ENCODE data around the gene BAZ1A.
"Not testable (repeated sequence)": the region's sequence is repeated elsewhere in the genome, so short reads cannot be mapped to it uniquely, and the experiment has no call there.

BAZ1A gene

GRCh38 chr14:34742270-34743115 is 132.7 kb downstream of the BAZ1A start:
- H2BK120ac ChIP-seq (ENCODE audit: low read depth, low read length): no peak overlapping the region
- no peaks in the 10 kb centered on the region for H3K36me3 ChIP-seq (ENCODE audit: control insufficient read depth, insufficient read depth, low read length)
- no peak overlapping the region for H3K4ac ChIP-seq (ENCODE audit: low read depth, low read length)
- H3K4me1 ChIP-seq (ENCODE audit: control insufficient read depth, low read depth, low read length): no peaks in the 10 kb centered on the region
- H3K23ac ChIP-seq (ENCODE audit: low read length): no peak overlapping the region
- no peak overlapping the region for H3K56ac ChIP-seq (ENCODE audit: low read length)
- no peaks in the 10 kb centered on the region for H3K79me1 ChIP-seq (ENCODE audit: low read length)
- no peak overlapping the region for H3K9ac ChIP-seq (ENCODE audit: low read length)
- DNase-seq: no peak
- no peak overlapping the region for H2BK15ac ChIP-seq (replicated peaks; ENCODE audit: low read depth)
- no peak overlapping the region for H2BK5ac ChIP-seq (ENCODE audit: low read length)
- H3K27ac ChIP-seq (ENCODE audit: low read depth, low read length): no peak overlapping the region
- H4K5ac ChIP-seq (ENCODE audit: low read length): no peak overlapping the region
- H3K79me2 ChIP-seq (ENCODE audit: control insufficient read depth, insufficient read depth, low read length): no peaks in the 10 kb centered on the region
- H3K4me2 ChIP-seq (ENCODE audit: low read length): no peak overlapping the region
- H4K8ac ChIP-seq (ENCODE audit: low read depth, low read length): no peak overlapping the region
- no peak overlapping the region for H2AK5ac ChIP-seq (ENCODE audit: low read length)
- WGBS (ENCODE audit: extremely low coverage, insufficient coverage, low lambda C conversion rate): no CpG with 5 or more reads among the region's 8 CpGs
- H3K4me3 ChIP-seq (ENCODE audit: low read length): no peak overlapping the region
- H3K18ac ChIP-seq (ENCODE audit: low read length): no peak overlapping the region
- no peaks in the 10 kb centered on the region for H3K27me3 ChIP-seq (ENCODE audit: insufficient read depth, low read length, poor library complexity)

DNA sequence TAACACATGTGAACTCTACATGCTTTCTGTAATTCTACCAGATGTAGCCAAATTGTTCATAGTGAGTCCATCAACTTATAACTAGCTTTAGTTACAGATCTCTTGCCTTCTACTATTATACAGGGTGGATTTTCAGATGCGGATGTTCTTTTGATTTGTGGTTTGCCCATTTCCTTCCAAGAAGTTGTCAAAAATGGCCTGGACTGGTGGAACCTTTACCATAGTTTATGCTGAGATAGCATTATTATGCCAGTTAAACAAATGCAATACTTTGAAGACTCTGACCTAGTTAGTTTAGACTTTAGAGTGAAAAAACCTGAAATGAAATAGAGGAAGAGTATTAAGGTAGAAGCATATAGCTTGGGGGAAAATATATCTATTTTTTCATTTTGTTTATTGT is 133.3 kb downstream of the BAZ1A start:
- no peaks in the 10 kb centered on the region for H3K36me3 ChIP-seq (ENCODE audit: control insufficient read depth, insufficient read depth, low read length)
- no peaks in the 10 kb centered on the region for H3K79me1 ChIP-seq (ENCODE audit: low read length)
- H3K4me1 ChIP-seq (ENCODE audit: control insufficient read depth, low read depth, low read length): no peaks in the 10 kb centered on the region
- no peak overlapping the region for H3K4me3 ChIP-seq (ENCODE audit: low read length)
- no peak overlapping the region for H3K18ac ChIP-seq (ENCODE audit: low read length)
- no peak overlapping the region for H2BK15ac ChIP-seq (replicated peaks; ENCODE audit: low read depth)
- no CpG with 5 or more reads among the region's 1 CpG for WGBS (ENCODE audit: extremely low coverage, insufficient coverage, low lambda C conversion rate)
- no peak overlapping the region for H4K8ac ChIP-seq (ENCODE audit: low read depth, low read length)
- no peak overlapping the region for H3K9ac ChIP-seq (ENCODE audit: low read length)
- no peaks in the 10 kb centered on the region for H3K79me2 ChIP-seq (ENCODE audit: control insufficient read depth, insufficient read depth, low read length)
- no peak for DNase-seq
- H2BK5ac ChIP-seq (ENCODE audit: low read length): no peak overlapping the region
- H3K56ac ChIP-seq (ENCODE audit: low read length): no peak overlapping the region
- H3K27me3 ChIP-seq (ENCODE audit: insufficient read depth, low read length, poor library complexity): no peaks in the 10 kb centered on the region
- no peak overlapping the region for H2BK120ac ChIP-seq (ENCODE audit: low read depth, low read length)
- H3K4me2 ChIP-seq (ENCODE audit: low read length): no peak overlapping the region
- H4K5ac ChIP-seq (ENCODE audit: low read length): no peak overlapping the region
- H2AK5ac ChIP-seq (ENCODE audit: low read length): no peak overlapping the region
- no peak overlapping the region for H3K4ac ChIP-seq (ENCODE audit: low read depth, low read length)
- no peak overlapping the region for H3K27ac ChIP-seq (ENCODE audit: low read depth, low read length)
- H3K23ac ChIP-seq (ENCODE audit: low read length): no peak overlapping the region

DNA sequence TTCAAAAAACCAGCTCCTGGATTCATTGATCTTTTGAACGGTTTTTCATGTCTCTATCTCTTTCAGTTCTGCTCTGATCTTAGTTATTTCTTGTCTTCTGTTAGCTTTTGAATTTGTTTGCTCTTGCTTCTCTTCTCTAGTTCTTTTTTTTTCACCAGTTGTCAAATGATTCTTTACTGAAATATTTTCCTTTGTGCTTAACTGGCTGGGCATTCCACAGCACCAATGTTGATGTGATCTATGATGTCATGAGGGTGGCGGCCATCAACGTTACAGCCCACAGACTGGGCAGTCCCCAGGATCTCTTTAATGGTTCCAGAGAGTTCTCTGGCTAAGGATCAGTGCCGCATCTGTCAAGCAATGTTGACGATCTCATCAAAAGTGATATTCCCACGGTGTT is 135.0 kb downstream of the BAZ1A start:
- H2BK15ac ChIP-seq (replicated peaks; ENCODE audit: low read depth); H3K23ac ChIP-seq (ENCODE audit: low read length); H3K18ac ChIP-seq (ENCODE audit: low read length); H2BK120ac ChIP-seq (ENCODE audit: low read depth, low read length); H3K27me3 ChIP-seq (ENCODE audit: insufficient read depth, low read length, poor library complexity); H2BK5ac ChIP-seq (ENCODE audit: low read length); H2AK5ac ChIP-seq (ENCODE audit: low read length); H3K79me2 ChIP-seq (ENCODE audit: control insufficient read depth, insufficient read depth, low read length); H3K79me1 ChIP-seq (ENCODE audit: low read length); H3K9ac ChIP-seq (ENCODE audit: low read length); H3K4me1 ChIP-seq (ENCODE audit: control insufficient read depth, low read depth, low read length); H3K56ac ChIP-seq (ENCODE audit: low read length); H3K4me3 ChIP-seq (ENCODE audit: low read length); H4K5ac ChIP-seq (ENCODE audit: low read length); H3K27ac ChIP-seq (ENCODE audit: low read depth, low read length); H3K4me2 ChIP-seq (ENCODE audit: low read length); H4K8ac ChIP-seq (ENCODE audit: low read depth, low read length); DNase-seq; H3K36me3 ChIP-seq (ENCODE audit: control insufficient read depth, insufficient read depth, low read length); H3K4ac ChIP-seq (ENCODE audit: low read depth, low read length): not testable (repeated sequence)
- no CpG with 5 or more reads among the region's 6 CpGs for WGBS (ENCODE audit: extremely low coverage, insufficient coverage, low lambda C conversion rate)

GRCh38 chr14:34737079-34737478 is 138.1 kb downstream of the BAZ1A start:
- not testable (repeated sequence) for H2BK5ac ChIP-seq (ENCODE audit: low read length); H3K36me3 ChIP-seq (ENCODE audit: control insufficient read depth, insufficient read depth, low read length); H3K27me3 ChIP-seq (ENCODE audit: insufficient read depth, low read length, poor library complexity); H3K4me2 ChIP-seq (ENCODE audit: low read length); DNase-seq; H3K27ac ChIP-seq (ENCODE audit: low read depth, low read length); H3K9ac ChIP-seq (ENCODE audit: low read length); H4K5ac ChIP-seq (ENCODE audit: low read length); H3K23ac ChIP-seq (ENCODE audit: low read length); H3K4ac ChIP-seq (ENCODE audit: low read depth, low read length); H3K79me2 ChIP-seq (ENCODE audit: control insufficient read depth, insufficient read depth, low read length); H2BK120ac ChIP-seq (ENCODE audit: low read depth, low read length); H3K79me1 ChIP-seq (ENCODE audit: low read length); H3K4me3 ChIP-seq (ENCODE audit: low read length); H3K4me1 ChIP-seq (ENCODE audit: control insufficient read depth, low read depth, low read length); H4K8ac ChIP-seq (ENCODE audit: low read depth, low read length); H3K56ac ChIP-seq (ENCODE audit: low read length); H2BK15ac ChIP-seq (replicated peaks; ENCODE audit: low read depth); H2AK5ac ChIP-seq (ENCODE audit: low read length); H3K18ac ChIP-seq (ENCODE audit: low read length)
- WGBS (ENCODE audit: extremely low coverage, insufficient coverage, low lambda C conversion rate): no CpG with 5 or more reads among the region's 4 CpGs

DNA sequence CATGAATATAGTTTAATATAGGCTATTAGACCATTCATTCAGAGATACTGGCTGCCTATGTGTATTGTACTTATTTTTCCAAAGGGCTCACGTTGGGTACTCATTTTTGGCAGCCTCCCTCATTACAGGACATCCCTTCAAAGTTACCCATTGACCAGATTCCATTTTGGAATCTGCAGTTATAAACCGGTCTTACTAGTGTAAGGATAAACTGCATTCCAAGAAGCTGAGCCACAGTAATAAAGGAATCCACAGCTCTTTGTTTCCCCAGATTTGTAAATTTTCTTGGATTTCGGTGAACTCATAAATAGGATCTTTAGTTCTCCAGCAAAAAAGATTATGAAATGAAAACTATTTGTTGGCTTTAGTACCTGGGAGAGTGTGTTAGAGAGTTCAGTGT is 141.9 kb downstream of the BAZ1A start:
- H3K36me3 ChIP-seq (ENCODE audit: control insufficient read depth, insufficient read depth, low read length): no peaks in the 10 kb centered on the region
- no peak overlapping the region for H2BK15ac ChIP-seq (replicated peaks; ENCODE audit: low read depth)
- no peak overlapping the region for H3K4me3 ChIP-seq (ENCODE audit: low read length)
- H3K27ac ChIP-seq (ENCODE audit: low read depth, low read length): no peak overlapping the region
- H3K23ac ChIP-seq (ENCODE audit: low read length): no peak overlapping the region
- no peak overlapping the region for H4K8ac ChIP-seq (ENCODE audit: low read depth, low read length)
- no CpG with 5 or more reads among the region's 3 CpGs for WGBS (ENCODE audit: extremely low coverage, insufficient coverage, low lambda C conversion rate)
- no peak overlapping the region for H2BK5ac ChIP-seq (ENCODE audit: low read length)
- H3K79me2 ChIP-seq (ENCODE audit: control insufficient read depth, insufficient read depth, low read length): no peaks in the 10 kb centered on the region
- H3K9ac ChIP-seq (ENCODE audit: low read length): no peak overlapping the region
- no peak overlapping the region for H2BK120ac ChIP-seq (ENCODE audit: low read depth, low read length)
- H3K4me1 ChIP-seq (ENCODE audit: control insufficient read depth, low read depth, low read length): no peaks in the 10 kb centered on the region
- no peaks in the 10 kb centered on the region for H3K27me3 ChIP-seq (ENCODE audit: insufficient read depth, low read length, poor library complexity)
- no peak overlapping the region for H3K4ac ChIP-seq (ENCODE audit: low read depth, low read length)
- no peak overlapping the region for H3K4me2 ChIP-seq (ENCODE audit: low read length)
- DNase-seq: no peak
- H3K79me1 ChIP-seq (ENCODE audit: low read length): no peaks in the 10 kb centered on the region
- H3K56ac ChIP-seq (ENCODE audit: low read length): no peak overlapping the region
- no peak overlapping the region for H3K18ac ChIP-seq (ENCODE audit: low read length)
- H4K5ac ChIP-seq (ENCODE audit: low read length): no peak overlapping the region
- no peak overlapping the region for H2AK5ac ChIP-seq (ENCODE audit: low read length)

DNA sequence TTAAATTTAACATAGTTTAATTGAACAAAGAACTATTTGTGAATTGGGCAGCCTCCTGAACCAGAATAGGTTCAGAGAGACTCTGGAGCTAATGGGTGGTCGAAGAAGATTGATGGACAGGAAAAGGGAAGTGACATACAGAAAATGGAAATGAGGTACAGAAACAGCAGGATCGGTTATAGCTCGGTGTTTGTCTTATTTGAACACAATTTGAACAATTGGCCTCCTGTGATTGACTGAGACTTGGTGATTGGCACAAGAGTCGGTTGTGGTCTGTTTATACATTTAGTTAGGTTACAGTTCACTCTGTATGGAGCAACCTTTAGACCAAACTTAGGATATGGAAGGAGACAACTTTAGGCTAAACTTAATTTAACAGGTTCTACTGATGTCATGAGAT is 142.4 kb downstream of the BAZ1A start:
- H3K4ac ChIP-seq (ENCODE audit: low read depth, low read length): no peak overlapping the region
- no peak overlapping the region for H2BK5ac ChIP-seq (ENCODE audit: low read length)
- no peaks in the 10 kb centered on the region for H3K79me2 ChIP-seq (ENCODE audit: control insufficient read depth, insufficient read depth, low read length)
- WGBS (ENCODE audit: extremely low coverage, insufficient coverage, low lambda C conversion rate): no CpG with 5 or more reads among the region's 4 CpGs
- no peak overlapping the region for H3K18ac ChIP-seq (ENCODE audit: low read length)
- H3K4me3 ChIP-seq (ENCODE audit: low read length): no peak overlapping the region
- no peak overlapping the region for H3K27ac ChIP-seq (ENCODE audit: low read depth, low read length)
- no peak overlapping the region for H3K9ac ChIP-seq (ENCODE audit: low read length)
- no peak overlapping the region for H4K8ac ChIP-seq (ENCODE audit: low read depth, low read length)
- DNase-seq: no peak
- no peaks in the 10 kb centered on the region for H3K27me3 ChIP-seq (ENCODE audit: insufficient read depth, low read length, poor library complexity)
- no peak overlapping the region for H2AK5ac ChIP-seq (ENCODE audit: low read length)
- H3K36me3 ChIP-seq (ENCODE audit: control insufficient read depth, insufficient read depth, low read length): no peaks in the 10 kb centered on the region
- no peak overlapping the region for H4K5ac ChIP-seq (ENCODE audit: low read length)
- H3K56ac ChIP-seq (ENCODE audit: low read length): no peak overlapping the region
- H3K4me2 ChIP-seq (ENCODE audit: low read length): no peak overlapping the region
- no peak overlapping the region for H2BK120ac ChIP-seq (ENCODE audit: low read depth, low read length)
- H3K23ac ChIP-seq (ENCODE audit: low read length): no peak overlapping the region
- H3K4me1 ChIP-seq (ENCODE audit: control insufficient read depth, low read depth, low read length): no peaks in the 10 kb centered on the region
- H2BK15ac ChIP-seq (replicated peaks; ENCODE audit: low read depth): no peak overlapping the region
- H3K79me1 ChIP-seq (ENCODE audit: low read length): no peaks in the 10 kb centered on the region

Measured in mesendoderm (in vitro differentiated cells).